ENCODE measurements around the gene KLHL36. TPM values are rescaled to one million over a fixed set of nuclear protein-coding genes. Genes with fewer than 3 reads are reported as not detected.

Gene KLHL36
- total RNA-seq (41.2 TPM), polyA plus RNA-seq (34.8 TPM)

- DNase-seq (ENCODE audit: extremely low spot score): no peak
- Histone ChIP-seq H3K36me3 (ENCODE audit: insufficient read depth) (peaks cover 4% of the 10 kb centered on the region), H3K4me1 (ENCODE audit: insufficient read depth) (no peaks in the 10 kb centered on the region), H3K27ac (ENCODE audit: low read depth) (peak within 1 kb of the TSS; percentile 89), H3K4me3 (ENCODE audit: low read depth, low read length) (peak within 1 kb of the TSS; percentile 96)
- WGBS: 4% methylated on average over 77 of the region's 77 CpGs
Measured at GRCh38 chr16:84647828-84648594, at the start of gene KLHL36. TSS of gene KLHL36 (plus strand) at chr16:84648511. CDS start at chr16:84650868, 2,357 bp downstream.

DNA sequence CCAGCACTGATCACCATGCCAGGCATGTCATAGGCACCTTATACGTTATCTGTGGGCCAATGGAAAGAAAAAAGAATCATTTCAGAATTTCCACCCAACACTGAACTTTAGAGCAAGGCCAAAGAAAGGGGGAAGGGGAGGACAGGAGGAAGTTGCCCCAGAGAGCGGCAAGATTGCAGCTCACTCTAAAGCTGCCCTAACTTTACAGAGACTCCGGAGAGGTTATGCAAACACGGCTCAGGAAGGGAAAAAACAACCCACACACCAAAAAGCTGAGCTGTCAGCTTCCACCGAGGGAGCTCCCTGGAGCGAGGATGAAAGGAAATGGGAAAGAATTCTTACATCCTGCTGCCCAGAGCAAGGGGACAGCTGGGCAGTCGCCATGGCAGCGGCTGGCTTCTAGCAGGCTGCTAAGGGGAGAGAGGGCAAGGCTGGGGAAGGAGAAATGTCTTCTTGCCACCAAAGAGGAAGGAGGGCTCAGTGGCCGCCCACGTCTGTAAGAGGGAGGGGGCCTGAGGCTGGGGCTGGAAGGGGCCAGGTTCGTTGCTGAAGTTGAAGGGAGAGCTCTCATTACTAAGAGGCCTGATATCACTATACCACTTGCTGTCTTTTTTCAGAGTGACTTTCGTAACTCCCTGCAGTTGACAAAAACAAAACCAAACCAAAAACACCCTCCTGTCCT is 48.6 kb upstream of the KLHL36 start:
- Histone ChIP-seq H3K4me1 (ENCODE audit: insufficient read depth) (no peaks in the 10 kb centered on the region), H3K36me3 (ENCODE audit: insufficient read depth) (no peaks in the 10 kb centered on the region), H3K27ac (ENCODE audit: low read depth) (peak overlapping the region; percentile 31), H3K4me3 (ENCODE audit: low read depth, low read length) (no peak overlapping the region)
- 8% methylated on average over 12 of the region's 12 CpGs for WGBS
- no peak for DNase-seq (ENCODE audit: extremely low spot score)

DNA sequence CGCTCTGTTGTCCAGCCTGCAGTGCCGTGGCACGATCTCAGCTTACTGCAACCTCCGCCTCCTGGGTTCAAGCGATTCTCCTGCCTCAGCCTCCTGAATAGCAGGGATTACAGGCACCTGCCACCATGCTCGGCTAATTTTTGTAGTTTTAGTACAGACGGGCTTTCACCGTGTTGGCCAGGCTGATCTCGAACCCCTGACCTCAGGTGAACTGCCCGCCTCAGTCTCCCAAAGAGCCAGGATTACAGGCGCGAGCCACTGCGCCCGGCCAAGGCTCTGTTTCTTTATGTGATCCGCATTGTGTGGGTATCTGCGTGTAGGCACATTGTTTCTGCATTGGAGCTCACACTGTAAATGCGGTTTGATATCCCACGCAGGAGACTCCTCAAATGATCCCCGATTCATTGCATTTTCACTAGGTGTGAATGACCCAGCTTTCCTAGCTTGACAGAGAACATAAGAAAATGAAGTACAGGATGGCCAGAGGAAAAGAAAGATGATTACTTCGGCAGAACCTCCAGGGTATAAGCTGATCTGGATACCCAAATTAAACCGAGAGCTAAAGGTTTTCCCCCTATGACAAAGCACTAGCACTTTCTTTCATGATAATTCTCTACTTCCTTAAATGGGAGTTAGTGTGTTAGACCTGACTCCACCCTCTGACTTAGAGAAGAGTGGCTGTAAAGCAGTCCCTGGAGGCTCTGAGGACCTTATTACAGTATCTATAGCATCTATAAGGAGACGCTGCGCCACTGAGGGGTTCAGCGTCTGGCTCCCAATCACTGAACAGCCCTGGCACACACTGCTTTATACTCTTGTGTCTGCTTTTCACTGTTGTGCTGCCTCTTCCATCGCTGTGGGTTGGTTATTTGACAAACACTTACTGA is 47.7 kb upstream of the KLHL36 start:
- DNase-seq (ENCODE audit: extremely low spot score): no peak
- 60% methylated on average over 25 of the region's 25 CpGs for WGBS
- no peaks in the 10 kb centered on the region for H3K4me1 ChIP-seq (ENCODE audit: insufficient read depth)
- no peak overlapping the region for H3K4me3 ChIP-seq (ENCODE audit: low read depth, low read length)
- no peaks in the 10 kb centered on the region for H3K36me3 ChIP-seq (ENCODE audit: insufficient read depth)
- no peak overlapping the region for H3K27ac ChIP-seq (ENCODE audit: low read depth)

DNA sequence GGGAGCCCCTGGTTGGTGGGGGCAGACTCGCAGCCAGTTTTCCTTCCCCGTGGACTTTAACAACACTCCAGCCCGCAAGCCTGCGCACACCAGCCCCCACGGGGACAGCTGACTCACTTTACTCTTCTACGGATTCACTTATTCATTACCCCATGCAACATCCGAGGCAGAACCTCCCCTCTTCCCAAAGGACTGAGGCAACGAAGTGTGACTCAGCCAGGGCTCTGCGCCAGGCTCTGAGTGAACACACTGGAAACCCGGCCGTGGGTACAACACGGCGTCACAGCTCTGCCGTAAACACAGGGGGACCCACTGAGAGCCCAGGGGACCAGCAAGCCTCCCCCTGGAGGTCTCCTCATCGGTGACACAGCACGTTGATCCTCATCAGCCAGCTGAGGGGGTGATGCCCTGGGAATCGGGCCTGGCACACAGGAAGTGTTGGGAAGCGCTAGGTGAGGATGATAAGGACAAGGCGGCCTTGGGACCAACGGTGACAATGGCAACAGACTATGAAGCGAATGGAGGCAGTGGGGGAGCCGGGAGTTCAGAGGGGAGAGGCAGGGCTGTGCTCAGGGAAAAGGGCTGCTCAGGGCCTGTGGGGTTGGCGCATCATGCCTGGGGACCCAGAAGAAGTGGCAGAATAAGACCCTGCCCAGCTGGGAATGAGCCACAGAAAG is 45.0 kb upstream of the KLHL36 start:
- WGBS: 41% methylated on average over 23 of the region's 23 CpGs
- Histone ChIP-seq H3K4me3 (ENCODE audit: low read depth, low read length) (no peak overlapping the region), H3K27ac (ENCODE audit: low read depth) (peak overlapping the region; percentile 24), H3K36me3 (ENCODE audit: insufficient read depth) (no peaks in the 10 kb centered on the region), H3K4me1 (ENCODE audit: insufficient read depth) (no peaks in the 10 kb centered on the region)
- no peak for DNase-seq (ENCODE audit: extremely low spot score)

DNA sequence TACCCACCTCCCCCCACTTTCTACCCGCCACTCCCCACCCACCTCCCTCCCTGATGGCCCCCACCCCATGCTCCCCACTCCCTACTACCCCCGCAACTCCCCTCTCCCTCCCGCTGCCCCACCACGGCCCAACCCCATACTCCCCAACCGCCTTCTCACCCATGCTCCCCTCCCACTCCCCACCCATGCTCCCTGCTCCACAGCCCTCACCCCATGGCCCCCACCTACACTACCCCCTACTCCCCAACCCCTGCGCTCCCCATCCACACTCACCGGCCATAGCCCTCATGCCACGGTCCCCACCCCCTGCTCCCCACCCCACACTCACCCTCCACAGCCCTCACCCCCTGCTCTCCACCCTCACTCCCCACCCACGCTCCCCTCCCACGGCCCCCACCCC is 44.4 kb upstream of the KLHL36 start:
- no peak for DNase-seq (ENCODE audit: extremely low spot score)
- H3K27ac ChIP-seq (ENCODE audit: low read depth): no peak overlapping the region
- no peaks in the 10 kb centered on the region for H3K36me3 ChIP-seq (ENCODE audit: insufficient read depth)
- no peak overlapping the region for H3K4me3 ChIP-seq (ENCODE audit: low read depth, low read length)
- H3K4me1 ChIP-seq (ENCODE audit: insufficient read depth): no peaks in the 10 kb centered on the region
- whole genome bisulfite sequencing: 79% methylated on average over 10 of the region's 10 CpGs

DNA sequence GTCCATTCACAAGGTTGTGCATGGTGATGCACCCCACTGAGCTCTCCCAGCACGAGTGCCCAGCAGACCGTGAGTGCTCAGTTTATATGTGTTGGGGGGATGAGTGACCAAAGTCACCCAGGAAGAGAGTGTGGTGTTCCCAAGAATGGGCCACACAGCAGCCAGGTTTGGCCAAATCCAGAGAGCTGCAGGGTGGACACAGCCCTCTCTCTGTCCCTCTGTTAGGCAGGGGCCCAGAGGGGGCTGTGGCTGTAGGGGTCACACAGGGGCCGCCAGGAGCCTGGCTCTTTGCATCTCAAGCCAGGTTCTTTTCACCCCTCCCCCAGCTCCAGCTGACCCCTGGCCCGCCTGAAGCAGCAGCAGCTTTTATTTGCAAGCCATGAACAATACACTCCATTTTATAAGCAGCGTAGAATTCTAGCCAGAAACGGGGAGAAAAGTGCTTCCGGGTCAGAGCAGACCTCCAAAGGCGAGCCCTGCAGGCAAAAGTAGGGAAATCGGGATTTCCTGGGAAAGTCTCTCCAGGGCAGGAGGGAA is 43.8 kb upstream of the KLHL36 start:
- no peak for DNase-seq (ENCODE audit: extremely low spot score)
- 67% methylated on average over 9 of the region's 9 CpGs for WGBS
- no peak overlapping the region for H3K4me3 ChIP-seq (ENCODE audit: low read depth, low read length)
- H3K4me1 ChIP-seq (ENCODE audit: insufficient read depth): no peaks in the 10 kb centered on the region
- H3K36me3 ChIP-seq (ENCODE audit: insufficient read depth): no peaks in the 10 kb centered on the region
- H3K27ac ChIP-seq (ENCODE audit: low read depth): no peak overlapping the region

- DNase-seq (ENCODE audit: extremely low spot score): no peak
- 89% methylated on average over 6 of the region's 6 CpGs for WGBS
- H3K4me1 ChIP-seq (ENCODE audit: insufficient read depth): no peaks in the 10 kb centered on the region
- H3K27ac ChIP-seq (ENCODE audit: low read depth): no peak overlapping the region
- H3K36me3 ChIP-seq (ENCODE audit: insufficient read depth): no peaks in the 10 kb centered on the region
- H3K4me3 ChIP-seq (ENCODE audit: low read depth, low read length): no peak overlapping the region
Measured at GRCh38 chr16:84605339-84605848, 42.9 kb upstream of the KLHL36 start.

- no peak overlapping the region for H3K27ac ChIP-seq (ENCODE audit: low read depth)
- H3K4me1 ChIP-seq (ENCODE audit: insufficient read depth): no peaks in the 10 kb centered on the region
- H3K36me3 ChIP-seq (ENCODE audit: insufficient read depth): no peaks in the 10 kb centered on the region
- 91% methylated on average over 14 of the region's 14 CpGs for WGBS
- DNase-seq (ENCODE audit: extremely low spot score): no peak
- no peak overlapping the region for H3K4me3 ChIP-seq (ENCODE audit: low read depth, low read length)
Measured at GRCh38 chr16:84606081-84606875, 42.0 kb upstream of the KLHL36 start.

DNA sequence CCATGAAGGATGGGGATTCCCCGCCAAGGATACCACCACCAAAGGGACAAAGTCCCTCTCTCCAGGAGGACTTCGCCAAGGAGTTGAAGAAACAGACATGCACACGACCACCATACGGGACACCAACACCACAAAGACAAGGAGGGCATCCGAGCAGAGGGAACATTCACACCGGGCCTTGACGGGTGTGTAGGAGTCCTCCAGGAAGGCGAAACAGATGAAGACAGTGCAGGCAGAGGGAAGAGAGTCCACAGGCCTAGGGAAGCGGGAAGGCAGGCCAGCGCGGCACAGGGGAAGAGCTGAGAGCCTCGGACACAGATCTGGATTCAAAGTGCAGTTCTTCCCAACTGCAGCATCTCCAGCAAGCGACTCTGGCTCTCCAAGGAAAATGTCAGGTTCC is 41.2 kb upstream of the KLHL36 start:
- no peaks in the 10 kb centered on the region for H3K36me3 ChIP-seq (ENCODE audit: insufficient read depth)
- H3K4me1 ChIP-seq (ENCODE audit: insufficient read depth): no peaks in the 10 kb centered on the region
- WGBS: 97% methylated on average over 13 of the region's 13 CpGs
- H3K4me3 ChIP-seq (ENCODE audit: low read depth, low read length): no peak overlapping the region
- DNase-seq (ENCODE audit: extremely low spot score): no peak
- no peak overlapping the region for H3K27ac ChIP-seq (ENCODE audit: low read depth)

DNA sequence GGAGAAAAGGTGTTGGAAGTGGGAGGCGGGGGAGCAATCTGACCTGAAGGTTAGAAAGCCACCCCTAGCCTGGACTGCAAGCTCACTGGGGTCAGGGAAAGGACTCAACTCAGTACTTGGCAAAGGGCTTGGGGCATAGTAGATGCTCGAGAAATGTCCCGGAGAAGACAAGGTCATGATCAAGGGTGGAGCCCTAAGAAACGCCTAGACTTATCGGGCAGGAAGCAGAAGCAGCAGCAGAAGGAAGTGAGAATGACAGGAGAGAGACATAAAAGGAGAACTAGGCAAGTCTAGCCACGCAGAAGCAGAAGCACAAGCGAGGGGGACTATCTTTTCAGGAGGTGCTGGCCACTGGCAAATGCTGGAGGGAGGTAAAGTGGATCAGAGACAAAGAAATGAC is 40.6 kb upstream of the KLHL36 start:
- Histone ChIP-seq H3K4me1 (ENCODE audit: insufficient read depth) (no peaks in the 10 kb centered on the region), H3K27ac (ENCODE audit: low read depth) (no peak overlapping the region), H3K4me3 (ENCODE audit: low read depth, low read length) (no peak overlapping the region), H3K36me3 (ENCODE audit: insufficient read depth) (no peaks in the 10 kb centered on the region)
- WGBS: 74% methylated on average over 7 of the region's 7 CpGs
- no peak for DNase-seq (ENCODE audit: extremely low spot score)

DNA sequence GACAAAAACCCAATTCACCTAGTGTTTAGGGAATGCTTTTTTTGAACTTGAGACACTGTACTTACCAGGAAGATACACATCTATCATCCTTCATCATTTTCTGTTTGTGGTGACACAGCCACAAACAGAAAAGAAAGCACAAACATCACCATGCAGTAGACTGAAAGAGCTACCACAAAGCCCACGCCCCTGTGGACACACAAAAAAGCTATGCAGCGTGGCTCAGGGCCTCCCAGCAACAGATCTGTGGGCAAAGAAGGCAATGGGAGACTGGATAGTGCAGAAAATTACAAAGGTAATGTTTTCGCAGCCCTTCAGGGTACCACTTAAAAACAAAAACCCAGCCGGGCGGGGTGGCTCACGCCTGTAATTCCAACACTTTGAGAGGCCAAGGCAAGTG is 40.0 kb upstream of the KLHL36 start:
- WGBS: 86% methylated on average over 6 of the region's 6 CpGs
- Histone ChIP-seq H3K4me1 (ENCODE audit: insufficient read depth) (no peaks in the 10 kb centered on the region), H3K4me3 (ENCODE audit: low read depth, low read length) (no peak overlapping the region), H3K27ac (ENCODE audit: low read depth) (no peak overlapping the region), H3K36me3 (ENCODE audit: insufficient read depth) (no peaks in the 10 kb centered on the region)
- no peak for DNase-seq (ENCODE audit: extremely low spot score)

DNA sequence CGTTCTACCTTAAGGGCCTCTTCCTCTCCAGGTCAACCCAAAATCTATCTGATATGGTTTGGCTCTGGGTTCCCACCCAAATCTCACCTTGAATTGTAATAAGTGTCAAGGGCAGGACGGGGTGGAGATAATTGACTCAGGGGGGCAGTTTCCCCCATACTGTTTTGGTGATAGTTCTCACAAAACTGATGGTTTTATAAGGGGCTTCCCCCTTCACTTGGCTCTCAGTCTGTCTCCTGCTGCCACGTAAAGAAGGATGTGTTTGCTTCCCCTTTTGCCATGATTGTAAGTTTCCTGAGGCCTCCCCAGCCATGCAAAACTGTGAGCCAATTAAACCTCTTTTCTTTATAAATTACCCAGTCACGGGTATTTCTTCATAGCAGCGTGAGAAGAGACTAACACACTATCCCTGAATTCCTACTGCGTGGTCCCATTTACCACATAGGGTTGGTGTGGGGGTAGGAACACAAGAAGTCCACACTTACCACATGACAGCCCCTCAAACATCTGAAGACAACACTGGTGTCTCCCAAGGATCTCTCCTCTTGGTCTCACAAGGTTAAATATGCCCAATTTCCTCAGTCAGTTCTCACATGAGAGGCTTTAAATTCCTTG is 38.6 kb upstream of the KLHL36 start:
- 88% methylated on average over 6 of the region's 6 CpGs for WGBS
- Histone ChIP-seq H3K36me3 (ENCODE audit: insufficient read depth) (no peaks in the 10 kb centered on the region), H3K4me3 (ENCODE audit: low read depth, low read length) (no peak overlapping the region), H3K27ac (ENCODE audit: low read depth) (no peak overlapping the region), H3K4me1 (ENCODE audit: insufficient read depth) (no peaks in the 10 kb centered on the region)
- no peak for DNase-seq (ENCODE audit: extremely low spot score)

Data from urinary bladder (tissue), 4 donors.